ENCODE data around the gene ZNF627. TPM values are rescaled to one million over a fixed set of nuclear protein-coding genes. Genes with fewer than 3 reads are reported as not detected.

Gene ZNF627
- total RNA-seq (10 to 100 TPM in 3 of 5 experiments, 1 to 10 TPM in 2; 5.2 to 15.4 (median 12.3) TPM), polyA plus RNA-seq (10 to 100 TPM; 10.7 to 12.3 TPM), total RNA-seq (20.7 reads per million, percentile 51 among the genes with 10 or more reads in this experiment)

- peak; percentile 87 to 98 (median 96) for DNase-seq
- peak within 1 kb of the TSS; percentile 87 to 96 (median 92) for H3K4me3 Mint-ChIP-seq
- peaks cover 0 to 24% (median 6%) of the 10 kb centered on the region in 5 donors for H3K36me3 Mint-ChIP-seq
- Histone ChIP-seq H3K36me3 (ENCODE audit: control insufficient read depth in 2 of 3, insufficient read depth in 3 of 3, low read length in 3 of 3) (peaks cover 0 to 6% (median 0%) of the 10 kb centered on the region in 3 experiments), H3K4me1 (ENCODE audit: control insufficient read depth in 2 of 2, insufficient read depth in 2 of 2, low read length in 2 of 2) (peaks cover 3 to 14% of the 10 kb centered on the region in 2 donors), H3K9me3 (ENCODE audit: control insufficient read depth in 2 of 3, low read length in 3 of 3) (no peaks in the 10 kb centered on the region), H3K27me3 (ENCODE audit: control insufficient read depth in 2 of 2, insufficient read depth in 2 of 2, low read length in 2 of 2) (no peaks in the 10 kb centered on the region), H3K27ac (ENCODE audit: low read depth, low read length) (peak within 1 kb of the TSS; percentile 88), H3K4me3 (ENCODE audit: low read length) (peak within 1 kb of the TSS; percentile 85)
- peaks cover 18 to 43% (median 27%) of the 10 kb centered on the region in 7 donors for H3K4me1 Mint-ChIP-seq
- peak within 1 kb of the TSS; percentile 68 to 95 (median 91) for H3K27ac Mint-ChIP-seq
- POLR2A ChIA-PET = interaction anchor here (0.6 to 1.5 kb wide), 4 partner anchors 10 to 460 kb away, joined by 3 to 4 read pairs (median 3); partner anchors contain the start of gene ELOF1
- no peaks in the 10 kb centered on the region for H3K27me3 Mint-ChIP-seq
- intact Hi-C loops (cut with micrococcal nuclease) = loop anchor here (1.0 to 2.0 kb wide), 5 partner anchors 39 to 216 kb away; partner anchors contain the start of genes ZNF653 (in 2 of the 2), ELOF1 (in 1 of the 2), ODAD3 (in 1 of the 2) and PRKCSH (in 1 of the 2)
- peaks cover 0 to 6% (median 0%) of the 10 kb centered on the region in 11 donors for H3K9me3 Mint-ChIP-seq
- peak; percentile 100 for ATAC-seq
- CTCF ChIA-PET = interaction anchor here (0.6 kb wide), 2 partner anchors 12 to 288 kb away, joined by 3 to 5 read pairs; no protein-coding TSS in a partner anchor
Observed at GRCh38 chr19:11597202-11598102, at the start of gene ZNF627. ZNF627 (plus strand) TSS chr19:11597483; CDS start chr19:11597628, 145 bp downstream.

- POLR2A ChIA-PET = interaction anchor here (0.9 kb wide), 1 partner anchor 13 kb away, joined by 4 read pairs; no protein-coding TSS in a partner anchor
- Mint-ChIP-seq H3K27ac (no peak overlapping the region), H3K27me3 (peaks cover 0 to 9% (median 0%) of the 10 kb centered on the region in 5 donors), H3K4me3 (no peak overlapping the region), H3K36me3 (peaks cover 0 to 3% (median 0%) of the 10 kb centered on the region in 5 donors), H3K4me1 (no peaks in the 10 kb centered on the region), H3K9me3 (no peaks in the 10 kb centered on the region)
- intact Hi-C loops (cut with micrococcal nuclease) = no loop called here
- no peaks in the 10 kb centered on the region for H3K9me3 ChIP-seq (ENCODE audit: control insufficient read depth in 2 of 3, low read length in 3 of 3)
- H3K27me3 ChIP-seq (ENCODE audit: control insufficient read depth in 2 of 2, insufficient read depth in 2 of 2, low read length in 2 of 2) = no peaks in the 10 kb centered on the region
- CTCF ChIA-PET = interaction anchor here (0.7 kb wide), 1 partner anchor 63 kb away, joined by 3 read pairs; no protein-coding TSS in a partner anchor
- no peak for DNase-seq
- H3K4me3 ChIP-seq (ENCODE audit: low read length) = no peak overlapping the region
- H3K4me1 ChIP-seq (ENCODE audit: control insufficient read depth in 2 of 2, insufficient read depth in 2 of 2, low read length in 2 of 2) = no peaks in the 10 kb centered on the region
- peaks cover 0 to 17% (median 0%) of the 10 kb centered on the region in 3 experiments for H3K36me3 ChIP-seq (ENCODE audit: control insufficient read depth in 2 of 3, insufficient read depth in 3 of 3, low read length in 3 of 3)
- no peak for ATAC-seq
- H3K27ac ChIP-seq (ENCODE audit: low read depth, low read length) = no peak overlapping the region
Observed at GRCh38 chr19:11547929-11548700, 49.2 kb upstream of the ZNF627 start.

GRCh38 chr19:11549386-11549953 lies 47.8 kb upstream of the ZNF627 start:
- Histone ChIP-seq H3K4me3 (ENCODE audit: low read length) (no peak overlapping the region), H3K27me3 (ENCODE audit: control insufficient read depth in 2 of 2, insufficient read depth in 2 of 2, low read length in 2 of 2) (no peaks in the 10 kb centered on the region), H3K36me3 (ENCODE audit: control insufficient read depth in 2 of 3, insufficient read depth in 3 of 3, low read length in 3 of 3) (peaks cover 0 to 31% (median 5%) of the 10 kb centered on the region in 3 experiments), H3K27ac (ENCODE audit: low read depth, low read length) (no peak overlapping the region), H3K4me1 (ENCODE audit: control insufficient read depth in 2 of 2, insufficient read depth in 2 of 2, low read length in 2 of 2) (no peaks in the 10 kb centered on the region), H3K9me3 (ENCODE audit: control insufficient read depth in 2 of 3, low read length in 3 of 3) (no peaks in the 10 kb centered on the region)
- intact Hi-C loops (cut with micrococcal nuclease) = no loop called here
- Mint-ChIP-seq H3K4me3 (no peak overlapping the region), H3K27me3 (peaks cover 0 to 5% (median 0%) of the 10 kb centered on the region in 5 donors), H3K9me3 (no peaks in the 10 kb centered on the region), H3K36me3 (peaks cover 0 to 8% (median 0%) of the 10 kb centered on the region in 5 donors), H3K4me1 (peaks cover 0 to 6% (median 0%) of the 10 kb centered on the region in 7 donors), H3K27ac (no peak overlapping the region)
- CTCF ChIA-PET = no interaction called here
- DNase-seq = no peak
- POLR2A ChIA-PET = no interaction called here
- no peak for ATAC-seq

- H3K4me1 Mint-ChIP-seq = peaks cover under 1 to 6% (median 1%) of the 10 kb centered on the region in 7 donors
- no peak overlapping the region for H3K27ac ChIP-seq (ENCODE audit: low read depth, low read length)
- intact Hi-C loops (cut with micrococcal nuclease) = no loop called here
- no peaks in the 10 kb centered on the region for H3K9me3 Mint-ChIP-seq
- H3K4me3 Mint-ChIP-seq = no peak overlapping the region
- ATAC-seq (no peak), DNase-seq (no peak)
- ChIA-PET CTCF (interaction anchor here (0.8 kb wide), 1 partner anchor 10 kb away, joined by 3 read pairs; no protein-coding TSS in a partner anchor), POLR2A (no interaction called here)
- H3K9me3 ChIP-seq (ENCODE audit: control insufficient read depth in 2 of 3, low read length in 3 of 3) = no peaks in the 10 kb centered on the region
- H3K4me3 ChIP-seq (ENCODE audit: low read length) = no peak overlapping the region
- peaks cover 0 to 8% (median 0%) of the 10 kb centered on the region in 5 donors for H3K36me3 Mint-ChIP-seq
- peak overlapping the region in 1 of 9 donors; percentile 64 for H3K27ac Mint-ChIP-seq
- H3K4me1 ChIP-seq (ENCODE audit: control insufficient read depth in 2 of 2, insufficient read depth in 2 of 2, low read length in 2 of 2) = no peaks in the 10 kb centered on the region
- H3K36me3 ChIP-seq (ENCODE audit: control insufficient read depth in 2 of 3, insufficient read depth in 3 of 3, low read length in 3 of 3) = peaks cover 0 to 37% (median 5%) of the 10 kb centered on the region in 3 experiments
- H3K27me3 Mint-ChIP-seq = peaks cover 0 to under 1% (median 0%) of the 10 kb centered on the region in 5 donors
- H3K27me3 ChIP-seq (ENCODE audit: control insufficient read depth in 2 of 2, insufficient read depth in 2 of 2, low read length in 2 of 2) = no peaks in the 10 kb centered on the region
Observed at GRCh38 chr19:11550265-11550664, 47.0 kb upstream of the ZNF627 start.

GRCh38 chr19:11551603-11552235 lies 45.6 kb upstream of the ZNF627 start:
- Mint-ChIP-seq H3K9me3 (no peaks in the 10 kb centered on the region), H3K27ac (no peak overlapping the region), H3K36me3 (peaks cover 0 to 10% (median 0%) of the 10 kb centered on the region in 5 donors), H3K4me1 (peaks cover 9 to 15% (median 12%) of the 10 kb centered on the region in 7 donors), H3K4me3 (no peak overlapping the region), H3K27me3 (no peaks in the 10 kb centered on the region)
- POLR2A ChIA-PET = no interaction called here
- Histone ChIP-seq H3K4me1 (ENCODE audit: control insufficient read depth in 2 of 2, insufficient read depth in 2 of 2, low read length in 2 of 2) (no peaks in the 10 kb centered on the region), H3K27ac (ENCODE audit: low read depth, low read length) (no peak overlapping the region), H3K9me3 (ENCODE audit: control insufficient read depth in 2 of 3, low read length in 3 of 3) (no peaks in the 10 kb centered on the region), H3K36me3 (ENCODE audit: control insufficient read depth in 2 of 3, insufficient read depth in 3 of 3, low read length in 3 of 3) (peaks cover 0 to 46% (median 5%) of the 10 kb centered on the region in 3 experiments), H3K4me3 (ENCODE audit: low read length) (no peak overlapping the region), H3K27me3 (ENCODE audit: control insufficient read depth in 2 of 2, insufficient read depth in 2 of 2, low read length in 2 of 2) (no peaks in the 10 kb centered on the region)
- CTCF ChIA-PET = no interaction called here
- DNase-seq = no peak
- no peak for ATAC-seq
- intact Hi-C loops (cut with micrococcal nuclease) = no loop called here

Data from naive thymus-derived CD4-positive, alpha-beta T cell (primary cell).